IPS-18c (cell line): ENCODE data around the gene EHD2.
A peak's percentile ranks its signal among the peaks of the same experiment; 100 is the strongest.
"Not testable (repeated sequence)": the region's sequence is repeated elsewhere in the genome, so short reads cannot be mapped to it uniquely, and the experiment has no call there.

ENCODE experiments used
- H3K4me3 ChIP-seq: 2 replicates; pipeline ENCODE4 v1.7.0; 2013; ENCODE audit warnings: low read depth, mild to moderate bottlenecking, low read length, moderate library complexity; ENCODE audit not compliant: insufficient read depth
- H3K9me3 ChIP-seq: one replicate; pipeline ENCODE4 v1.6.1; 2013; ENCODE audit warnings: mild to moderate bottlenecking, low read length, moderate library complexity; ENCODE audit not compliant: control insufficient read depth, insufficient read depth

EHD2 gene

GRCh38 chr19:47713046-47714021 is at the start of gene EHD2:
TSS of gene EHD2 (plus strand) at chr19:47713422. CDS start at chr19:47716613, 3,191 bp downstream.
- H3K4me3 ChIP-seq: peak within 1 kb of the TSS; percentile 71
- peaks cover 4% of the 10 kb centered on the region for H3K9me3 ChIP-seq

- no peak overlapping the region for H3K4me3 ChIP-seq
- H3K9me3 ChIP-seq: no peaks in the 10 kb centered on the region
Observed at GRCh38 chr19:47663435-47663910, 49.7 kb upstream of the EHD2 start.

GRCh38 chr19:47663911-47664771 is 49.1 kb upstream of the EHD2 start:
- Histone ChIP-seq H3K4me3 (no peak overlapping the region), H3K9me3 (no peaks in the 10 kb centered on the region)

GRCh38 chr19:47668556-47668955 is 44.7 kb upstream of the EHD2 start:
- H3K9me3 ChIP-seq, H3K4me3 ChIP-seq: not testable (repeated sequence)

- no peaks in the 10 kb centered on the region for H3K9me3 ChIP-seq
Observed at GRCh38 chr19:47670736-47671135, 42.5 kb upstream of the EHD2 start.

GRCh38 chr19:47671499-47671898 is 41.7 kb upstream of the EHD2 start:
- no peak overlapping the region for H3K4me3 ChIP-seq

More at GRCh38 chr19:47670736-47671135, 42.5 kb upstream of the EHD2 start:
- H3K4me3 ChIP-seq: no peak overlapping the region

GRCh38 chr19:47673426-47673825 is 39.8 kb upstream of the EHD2 start:
- no peak overlapping the region for H3K4me3 ChIP-seq
- no peaks in the 10 kb centered on the region for H3K9me3 ChIP-seq

More at GRCh38 chr19:47671499-47671898, 41.7 kb upstream of the EHD2 start:
- H3K9me3 ChIP-seq: no peaks in the 10 kb centered on the region

- no peak overlapping the region for H3K4me3 ChIP-seq
- no peaks in the 10 kb centered on the region for H3K9me3 ChIP-seq
Observed at GRCh38 chr19:47674548-47674947, 38.7 kb upstream of the EHD2 start.

- Histone ChIP-seq H3K9me3 (no peaks in the 10 kb centered on the region), H3K4me3 (no peak overlapping the region)
Observed at GRCh38 chr19:47675271-47675670, 38.0 kb upstream of the EHD2 start.

GRCh38 chr19:47675859-47676258 is 37.4 kb upstream of the EHD2 start:
- H3K4me3 ChIP-seq: no peak overlapping the region
- no peaks in the 10 kb centered on the region for H3K9me3 ChIP-seq

- H3K9me3 ChIP-seq: no peaks in the 10 kb centered on the region
- H3K4me3 ChIP-seq: no peak overlapping the region
Observed at GRCh38 chr19:47676811-47677210, 36.4 kb upstream of the EHD2 start.

GRCh38 chr19:47679251-47679900 is 33.8 kb upstream of the EHD2 start:
- Histone ChIP-seq H3K9me3 (no peaks in the 10 kb centered on the region), H3K4me3 (no peak overlapping the region)

GRCh38 chr19:47679922-47680857 is 33.0 kb upstream of the EHD2 start:
- Histone ChIP-seq H3K9me3 (no peaks in the 10 kb centered on the region), H3K4me3 (no peak overlapping the region)

GRCh38 chr19:47680858-47681332 is 32.3 kb upstream of the EHD2 start:
- no peaks in the 10 kb centered on the region for H3K9me3 ChIP-seq
- no peak overlapping the region for H3K4me3 ChIP-seq

- no peaks in the 10 kb centered on the region for H3K9me3 ChIP-seq
- no peak overlapping the region for H3K4me3 ChIP-seq
Observed at GRCh38 chr19:47681388-47681787, 31.8 kb upstream of the EHD2 start.

GRCh38 chr19:47681936-47682335 is 31.3 kb upstream of the EHD2 start:
- Histone ChIP-seq H3K9me3 (no peaks in the 10 kb centered on the region), H3K4me3 (no peak overlapping the region)
